Thyroid gland (tissue), 4 donors: Measurements from ENCODE around the gene FHIT.

Experiments used
- CTCF ChIP-seq, 6 experiments: fragments of 200-600 bp in 3 of 6; fragments of 450-650 bp in 3 of 6; sonication (generic) in 3 of 6; IDR thresholded peaks; one replicate each; pipeline ENCODE4 v1.5.1; 2016 to 2019; ENCODE audit warnings: antibody characterized with exemption in 6 of 6, mild to moderate bottlenecking in 2 of 6, inconsistent platforms in 1 of 6, moderate library complexity in 1 of 6
- POLR2A ChIP-seq, 2 donors: fragments of 450-650 bp; IDR thresholded peaks; one replicate each; pipeline ENCODE4 v1.6.1; 2017; ENCODE audit warnings: antibody characterized with exemption in 2 of 2, mild to moderate bottlenecking in 2 of 2, moderate library complexity in 1 of 2

- TF ChIP-seq POLR2A (IDR thresholded peaks at IDR 0.05) (no peak), CTCF (IDR thresholded peaks at IDR 0.05) (no peak)
Measured at GRCh38 chr3:60979461-60980341, 271.6 kb downstream of the FHIT start.
